WTC11 (cell line): ENCODE data around the gene SFTA2. TPM values are rescaled to one million over a fixed set of nuclear protein-coding genes. Genes with fewer than 3 reads are reported as not detected.

ENCODE experiments used
- ATAC-seq: fragments of 200-7000 bp; cut with Tn5 transposase; 2 replicates; pipeline ENCODE4 v1.10.0; 2021; ENCODE audit warnings: mild to moderate bottlenecking, moderate library complexity
- CTCF ChIA-PET: fragments of 300-600 bp; sonication (Branson Sonifier 250); formaldehyde crosslinking; loops from one replicate; lab custom pipeline; 2021; ENCODE audit warnings: antibody characterized with exemption; lab: Charles Lee
- POLR2A ChIA-PET: fragments of 350-600 bp; sonication (Branson Sonifier 250); formaldehyde crosslinking; loops from one replicate; lab custom pipeline; 2021; ENCODE audit warnings: antibody characterized with exemption; lab: Charles Lee
- DNase-seq: peaks from one replicate; pipeline ENCODE4 v3.0.0; 2021; ENCODE audit warnings: low spot score
- H3K27ac Mint-ChIP-seq: 2 replicates; pipeline ENCODE4 v1.8.0; 2021; ENCODE audit warnings: mixed read lengths
- H3K27me3 Mint-ChIP-seq: 2 replicates; pipeline ENCODE4 v1.8.0; 2021; ENCODE audit warnings: low read depth, mild to moderate bottlenecking, moderate library complexity, mixed read lengths
- H3K36me3 Mint-ChIP-seq: 2 replicates; pipeline ENCODE4 v1.8.0; 2021; ENCODE audit warnings: mixed read lengths
- H3K4me1 Mint-ChIP-seq: 2 replicates; pipeline ENCODE4 v1.8.0; 2022; ENCODE audit warnings: mixed read lengths
- H3K4me3 Mint-ChIP-seq: 2 replicates; pipeline ENCODE4 v1.8.0; 2021; ENCODE audit warnings: mild to moderate bottlenecking, moderate library complexity, mixed read lengths
- H3K9me3 Mint-ChIP-seq: 2 replicates; pipeline ENCODE4 v1.8.0; 2021; ENCODE audit warnings: mixed read lengths
- ATF3 ChIP-seq: sonication (generic); formaldehyde crosslinking; conservative IDR thresholded peaks from 2 replicates; pipeline ENCODE4 v1.8.1; 2022; ENCODE audit warnings: mild to moderate bottlenecking, missing genetic modification reagents
- CBFB ChIP-seq: sonication (generic); formaldehyde crosslinking; IDR thresholded peaks from 2 replicates; pipeline ENCODE4 v1.8.1; 2022; ENCODE audit warnings: mild to moderate bottlenecking, low read depth, missing genetic modification reagents
- CREB1 ChIP-seq: sonication (generic); formaldehyde crosslinking; IDR thresholded peaks from 2 replicates; pipeline ENCODE4 v1.8.0; 2023; ENCODE audit warnings: mild to moderate bottlenecking, missing genetic modification reagents
- ESRRA ChIP-seq: sonication (generic); formaldehyde crosslinking; IDR thresholded peaks from 2 replicates; pipeline ENCODE4 v1.8.1; 2022; ENCODE audit warnings: mild to moderate bottlenecking, missing genetic modification reagents, borderline replicate concordance
- FOXK1 ChIP-seq: sonication (generic); formaldehyde crosslinking; IDR thresholded peaks from 2 replicates; pipeline ENCODE4 v1.8.0; 2022; ENCODE audit warnings: mild to moderate bottlenecking, moderate library complexity, missing genetic modification reagents
- FOXP1 ChIP-seq: sonication (generic); formaldehyde crosslinking; IDR thresholded peaks from 2 replicates; pipeline ENCODE4 v1.8.0; 2022; ENCODE audit warnings: missing genetic modification reagents, mild to moderate bottlenecking, moderate library complexity, borderline replicate concordance
- GRHL2 ChIP-seq: fragments of 250-450 bp; sonication (Bioruptor Pico); IDR thresholded peaks from 2 replicates; pipeline ENCODE4 v1.8.0; 2022; ENCODE audit warnings: mild to moderate bottlenecking, moderate library complexity; ENCODE audit not compliant: insufficient replicate concordance, severe bottlenecking
- NFATC4 ChIP-seq: fragments of 250-450 bp; sonication (Bioruptor Pico); IDR thresholded peaks from 2 replicates; pipeline ENCODE4 v1.9.0; 2021; ENCODE audit warnings: mild to moderate bottlenecking
- NR3C1 ChIP-seq: sonication (generic); formaldehyde crosslinking; conservative IDR thresholded peaks from 2 replicates; pipeline ENCODE4 v1.8.1; 2023; ENCODE audit warnings: low read depth, mild to moderate bottlenecking, missing genetic modification reagents
- OVOL2 ChIP-seq: fragments of 250-450 bp; sonication (Bioruptor Pico); IDR thresholded peaks from 2 replicates; pipeline ENCODE4 v1.9.0; 2021; ENCODE audit warnings: mild to moderate bottlenecking, borderline replicate concordance
- PREB ChIP-seq: sonication (generic); formaldehyde crosslinking; IDR thresholded peaks from 2 replicates; pipeline ENCODE4 v1.8.1; 2022; ENCODE audit warnings: mild to moderate bottlenecking, missing genetic modification reagents, moderate library complexity, borderline replicate concordance
- PRRX2 ChIP-seq: fragments of 250-450 bp; sonication (Bioruptor Pico); IDR thresholded peaks from 2 replicates; pipeline ENCODE4 v1.8.0; 2021; ENCODE audit warnings: mild to moderate bottlenecking
- SMAD3 ChIP-seq: sonication (generic); formaldehyde crosslinking; IDR thresholded peaks from 2 replicates; pipeline ENCODE4 v1.8.0; 2022; ENCODE audit warnings: missing genetic modification reagents, mild to moderate bottlenecking, borderline replicate concordance
- STAT6 ChIP-seq: sonication (generic); formaldehyde crosslinking; conservative IDR thresholded peaks from 2 replicates; pipeline ENCODE4 v1.8.1; 2023; ENCODE audit warnings: mild to moderate bottlenecking, low read depth, missing genetic modification reagents, moderate library complexity
- ZBTB21 ChIP-seq: sonication (generic); formaldehyde crosslinking; IDR thresholded peaks from 2 replicates; pipeline ENCODE4 v1.8.1; 2023; ENCODE audit warnings: mild to moderate bottlenecking, missing genetic modification reagents, borderline replicate concordance
- ZNF317 ChIP-seq: sonication (generic); formaldehyde crosslinking; IDR thresholded peaks from 2 replicates; pipeline ENCODE4 v1.8.1; 2023; ENCODE audit warnings: low read depth, mild to moderate bottlenecking, moderate library complexity, missing genetic modification reagents, borderline replicate concordance
- ZNF423 ChIP-seq: fragments of 250-450 bp; sonication (Bioruptor Pico); IDR thresholded peaks from 2 replicates; pipeline ENCODE4 v2.1.2; 2022; ENCODE audit warnings: mild to moderate bottlenecking, moderate library complexity
- ZNF671 ChIP-seq: fragments of 250-450 bp; sonication (Bioruptor Pico); IDR thresholded peaks from 2 replicates; pipeline ENCODE4 v1.8.0; 2021; ENCODE audit warnings: mild to moderate bottlenecking
- total RNA-seq: library from RNA; stranded (reverse); gene quantifications from 3 replicates; pipeline ENCODE4 v1.2.3, GENCODE V29; 2021
- TF ChIP-seq, protein P1 (sequence below): sonication (generic); formaldehyde crosslinking; IDR thresholded peaks from 2 replicates; pipeline ENCODE4 v1.8.1; 2023; ENCODE audit warnings: mild to moderate bottlenecking, missing genetic modification reagents, moderate library complexity
- TF ChIP-seq, protein P2 (sequence below): fragments of 200-600 bp; IDR thresholded peaks from 2 replicates; pipeline ENCODE4 v1.8.0; 2022; ENCODE audit warnings: antibody characterized with exemption
- TF ChIP-seq, protein P3 (sequence below): sonication (generic); formaldehyde crosslinking; IDR thresholded peaks from 2 replicates; pipeline ENCODE4 v1.8.1; 2022; ENCODE audit warnings: mild to moderate bottlenecking, moderate library complexity, missing genetic modification reagents
- TF ChIP-seq, protein P4 (sequence below): fragments of 250-450 bp; sonication (Bioruptor Pico); IDR thresholded peaks from 2 replicates; pipeline ENCODE4 v1.9.0; 2021; ENCODE audit warnings: mild to moderate bottlenecking

SFTA2 gene
- total RNA-seq, 1 experiment from 2014 or later: not detected

- no peak for TF ChIP-seq STAT6 (CRISPR knock-in tag)
- no peak for TF ChIP-seq PREB (CRISPR knock-in tag)
Observed at GRCh38 chr6:30890646-30891449, 41.1 kb downstream of the SFTA2 start (continued).

DNA sequence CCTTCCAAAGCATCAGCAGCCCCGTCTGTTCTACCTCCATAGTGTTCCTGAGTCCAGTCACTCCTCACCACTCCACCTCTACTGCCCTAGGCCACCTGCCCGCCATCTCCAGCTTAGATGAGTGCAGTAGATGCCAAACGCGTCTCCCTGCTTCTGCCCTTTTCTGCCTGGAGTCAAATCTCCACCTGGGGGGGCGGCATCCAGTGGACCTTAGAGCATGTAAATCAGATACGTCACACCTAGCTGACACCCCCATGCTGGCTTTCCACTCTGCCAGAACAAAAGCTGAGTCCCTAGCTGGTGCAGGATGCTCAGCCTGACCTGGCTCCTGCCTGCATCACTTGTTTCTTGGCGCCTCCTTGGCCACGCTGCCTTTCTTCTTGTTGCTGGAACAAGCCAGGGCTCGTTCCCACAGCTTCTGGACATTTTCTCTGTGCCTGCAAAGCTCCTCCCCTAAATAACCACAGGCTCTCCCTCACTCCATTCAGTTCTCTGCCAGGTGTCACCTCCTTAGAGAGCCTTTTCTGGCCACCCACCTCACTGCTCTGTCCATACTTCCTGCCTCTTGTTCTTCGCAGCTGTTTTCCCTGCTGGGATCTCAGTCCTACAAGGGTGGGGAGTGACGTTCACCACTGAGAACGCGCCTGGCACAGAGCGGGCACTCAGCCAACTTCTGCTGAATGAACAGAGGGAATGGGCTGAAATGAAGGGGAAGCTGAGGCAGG lies 41.9 kb downstream of the SFTA2 start:
- CTCF ChIA-PET: interaction anchor here (1.2 to 2.9 kb wide), 5 partner anchors 9 to 198 kb away, joined by 3 to 20 read pairs (median 4); no protein-coding TSS in a partner anchor

More for the DNA sequence above, 41.9 kb downstream of the SFTA2 start:
- TF ChIP-seq, protein P1, sequence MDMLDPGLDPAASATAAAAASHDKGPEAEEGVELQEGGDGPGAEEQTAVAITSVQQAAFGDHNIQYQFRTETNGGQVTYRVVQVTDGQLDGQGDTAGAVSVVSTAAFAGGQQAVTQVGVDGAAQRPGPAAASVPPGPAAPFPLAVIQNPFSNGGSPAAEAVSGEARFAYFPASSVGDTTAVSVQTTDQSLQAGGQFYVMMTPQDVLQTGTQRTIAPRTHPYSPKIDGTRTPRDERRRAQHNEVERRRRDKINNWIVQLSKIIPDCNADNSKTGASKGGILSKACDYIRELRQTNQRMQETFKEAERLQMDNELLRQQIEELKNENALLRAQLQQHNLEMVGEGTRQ (CRISPR knock-in tag): no peak
- no peak for TF ChIP-seq FOXP1
- no peak for TF ChIP-seq NFATC4 (CRISPR knock-in tag)
- no peak for TF ChIP-seq GRHL2 (CRISPR knock-in tag)
- no peak for TF ChIP-seq OVOL2 (CRISPR knock-in tag)
- no peak for TF ChIP-seq ATF3 (CRISPR knock-in tag)
- TF ChIP-seq NR3C1: no peak
- no peak for TF ChIP-seq ESRRA (CRISPR knock-in tag)
- TF ChIP-seq, protein P2, sequence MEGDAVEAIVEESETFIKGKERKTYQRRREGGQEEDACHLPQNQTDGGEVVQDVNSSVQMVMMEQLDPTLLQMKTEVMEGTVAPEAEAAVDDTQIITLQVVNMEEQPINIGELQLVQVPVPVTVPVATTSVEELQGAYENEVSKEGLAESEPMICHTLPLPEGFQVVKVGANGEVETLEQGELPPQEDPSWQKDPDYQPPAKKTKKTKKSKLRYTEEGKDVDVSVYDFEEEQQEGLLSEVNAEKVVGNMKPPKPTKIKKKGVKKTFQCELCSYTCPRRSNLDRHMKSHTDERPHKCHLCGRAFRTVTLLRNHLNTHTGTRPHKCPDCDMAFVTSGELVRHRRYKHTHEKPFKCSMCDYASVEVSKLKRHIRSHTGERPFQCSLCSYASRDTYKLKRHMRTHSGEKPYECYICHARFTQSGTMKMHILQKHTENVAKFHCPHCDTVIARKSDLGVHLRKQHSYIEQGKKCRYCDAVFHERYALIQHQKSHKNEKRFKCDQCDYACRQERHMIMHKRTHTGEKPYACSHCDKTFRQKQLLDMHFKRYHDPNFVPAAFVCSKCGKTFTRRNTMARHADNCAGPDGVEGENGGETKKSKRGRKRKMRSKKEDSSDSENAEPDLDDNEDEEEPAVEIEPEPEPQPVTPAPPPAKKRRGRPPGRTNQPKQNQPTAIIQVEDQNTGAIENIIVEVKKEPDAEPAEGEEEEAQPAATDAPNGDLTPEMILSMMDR: no peak
- TF ChIP-seq SMAD3 (CRISPR knock-in tag): no peak
- TF ChIP-seq FOXK1 (CRISPR knock-in tag): no peak
- no peak for TF ChIP-seq ZBTB21
- TF ChIP-seq, protein P3, sequence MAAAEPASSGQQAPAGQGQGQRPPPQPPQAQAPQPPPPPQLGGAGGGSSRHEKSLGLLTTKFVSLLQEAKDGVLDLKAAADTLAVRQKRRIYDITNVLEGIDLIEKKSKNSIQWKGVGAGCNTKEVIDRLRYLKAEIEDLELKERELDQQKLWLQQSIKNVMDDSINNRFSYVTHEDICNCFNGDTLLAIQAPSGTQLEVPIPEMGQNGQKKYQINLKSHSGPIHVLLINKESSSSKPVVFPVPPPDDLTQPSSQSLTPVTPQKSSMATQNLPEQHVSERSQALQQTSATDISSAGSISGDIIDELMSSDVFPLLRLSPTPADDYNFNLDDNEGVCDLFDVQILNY (CRISPR knock-in tag): no peak
- TF ChIP-seq PRRX2 (CRISPR knock-in tag): no peak
- TF ChIP-seq ZNF317 (CRISPR knock-in tag): no peak
- no peak for TF ChIP-seq ZNF671 (CRISPR knock-in tag)
- no peak for TF ChIP-seq CBFB
- TF ChIP-seq, protein P4, sequence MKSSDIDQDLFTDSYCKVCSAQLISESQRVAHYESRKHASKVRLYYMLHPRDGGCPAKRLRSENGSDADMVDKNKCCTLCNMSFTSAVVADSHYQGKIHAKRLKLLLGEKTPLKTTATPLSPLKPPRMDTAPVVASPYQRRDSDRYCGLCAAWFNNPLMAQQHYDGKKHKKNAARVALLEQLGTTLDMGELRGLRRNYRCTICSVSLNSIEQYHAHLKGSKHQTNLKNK: no peak
- TF ChIP-seq ZNF423 (CRISPR knock-in tag): no peak
- no peak for TF ChIP-seq CREB1 (CRISPR knock-in tag)
- ATAC-seq (no peak), DNase-seq (peak; percentile 1)
- no peak overlapping the region for H3K4me3 Mint-ChIP-seq
- H3K36me3 Mint-ChIP-seq: peaks cover 50% of the 10 kb centered on the region
- peaks cover 45% of the 10 kb centered on the region for H3K4me1 Mint-ChIP-seq
- no peaks in the 10 kb centered on the region for H3K27me3 Mint-ChIP-seq
- H3K9me3 Mint-ChIP-seq: no peaks in the 10 kb centered on the region
- POLR2A ChIA-PET: interaction anchor here (0.5 to 1.5 kb wide), 2 partner anchors 24 to 198 kb away, joined by 4 read pairs; partner anchors contain the start of gene VARS2
- peak overlapping the region; percentile 71 for H3K27ac Mint-ChIP-seq
